Measurements from ENCODE around the gene RMND5B. TPM values are rescaled to one million over a fixed set of nuclear protein-coding genes. Genes with fewer than 3 reads are reported as not detected.
A peak's percentile ranks its signal among the peaks of the same experiment; 100 is the strongest.
"Not testable (repeated sequence)": the region's sequence is repeated elsewhere in the genome, so short reads cannot be mapped to it uniquely, and the experiment has no call there.

The RMND5B gene
- total RNA-seq, 1 experiment from 2014 or later, result 37.0 TPM

GRCh38 chr5:178126556-178126955 is 4.3 kb upstream of the RMND5B start:
- no TSS peak for BruUV-seq (replicated peaks)
- Histone ChIP-seq H3K4me3 (ENCODE audit: low read depth, low read length, poor library complexity, severe bottlenecking) (no peak overlapping the region), H3K27ac (ENCODE audit: low read depth, low read length, poor library complexity, severe bottlenecking) (no peak overlapping the region), H3K9me3 (ENCODE audit: low read depth, low read length, poor library complexity, severe bottlenecking) (no peaks in the 10 kb centered on the region), H3K36me3 (ENCODE audit: insufficient read depth, low read length, poor library complexity, severe bottlenecking) (no peaks in the 10 kb centered on the region), H3K4me1 (ENCODE audit: insufficient read depth, low read length, poor library complexity, severe bottlenecking) (no peaks in the 10 kb centered on the region), H3K27me3 (replicated peaks; ENCODE audit: insufficient read depth, low read depth, low read length, poor library complexity) (no peaks in the 10 kb centered on the region)
- ChIA-PET CTCF (no interaction called here), POLR2A (ENCODE audit: low non-redundant PET) (no interaction called here)
- no peak for DNase-seq (ENCODE audit: low spot score)
- TF ChIP-seq EZH2 (IDR thresholded peaks at IDR 0.05; ENCODE audit: borderline replicate concordance, low read depth, low read length, poor library complexity, severe bottlenecking), result no peak
- TF ChIP-seq CTCF (conservative IDR thresholded peaks at IDR 0.05; ENCODE audit: low read depth, low read length), result no peak
- intact Hi-C loops (cut with micrococcal nuclease; ENCODE audit: unreplicated experiment), result no loop called here

- CTCF ChIA-PET; intact Hi-C loops (cut with micrococcal nuclease; ENCODE audit: unreplicated experiment); H3K27me3 ChIP-seq (replicated peaks; ENCODE audit: insufficient read depth, low read depth, low read length, poor library complexity); POLR2A ChIA-PET (ENCODE audit: low non-redundant PET); BruUV-seq (replicated peaks); H3K36me3 ChIP-seq (ENCODE audit: insufficient read depth, low read length, poor library complexity, severe bottlenecking); H3K27ac ChIP-seq (ENCODE audit: low read depth, low read length, poor library complexity, severe bottlenecking); H3K9me3 ChIP-seq (ENCODE audit: low read depth, low read length, poor library complexity, severe bottlenecking); DNase-seq (ENCODE audit: low spot score); H3K4me1 ChIP-seq (ENCODE audit: insufficient read depth, low read length, poor library complexity, severe bottlenecking); H3K4me3 ChIP-seq (ENCODE audit: low read depth, low read length, poor library complexity, severe bottlenecking): not testable (repeated sequence)
Measured at GRCh38 chr5:178127300-178128009, 3.4 kb upstream of the RMND5B start.

- POLR2A ChIA-PET (ENCODE audit: low non-redundant PET), result no interaction called here
- H3K36me3 ChIP-seq (ENCODE audit: insufficient read depth, low read length, poor library complexity, severe bottlenecking), result no peaks in the 10 kb centered on the region
- intact Hi-C loops (cut with micrococcal nuclease; ENCODE audit: unreplicated experiment), result no loop called here
- no peak for DNase-seq (ENCODE audit: low spot score)
- TF ChIP-seq CTCF (conservative IDR thresholded peaks at IDR 0.05; ENCODE audit: low read depth, low read length), result no peak
- no peak for TF ChIP-seq EZH2 (IDR thresholded peaks at IDR 0.05; ENCODE audit: borderline replicate concordance, low read depth, low read length, poor library complexity, severe bottlenecking)
- no peaks in the 10 kb centered on the region for H3K9me3 ChIP-seq (ENCODE audit: low read depth, low read length, poor library complexity, severe bottlenecking)
- CTCF ChIA-PET, result no interaction called here
- H3K27ac ChIP-seq (ENCODE audit: low read depth, low read length, poor library complexity, severe bottlenecking), result no peak overlapping the region
- H3K4me1 ChIP-seq (ENCODE audit: insufficient read depth, low read length, poor library complexity, severe bottlenecking), result no peaks in the 10 kb centered on the region
- no peaks in the 10 kb centered on the region for H3K27me3 ChIP-seq (replicated peaks; ENCODE audit: insufficient read depth, low read depth, low read length, poor library complexity)
- BruUV-seq (replicated peaks), result no TSS peak
- H3K4me3 ChIP-seq (ENCODE audit: low read depth, low read length, poor library complexity, severe bottlenecking), result no peak overlapping the region
Measured at GRCh38 chr5:178129296-178129695, 1.5 kb upstream of the RMND5B start.

GRCh38 chr5:178130234-178130575 is 609 bp upstream of the RMND5B start:
- POLR2A ChIA-PET (ENCODE audit: low non-redundant PET); H3K36me3 ChIP-seq (ENCODE audit: insufficient read depth, low read length, poor library complexity, severe bottlenecking); intact Hi-C loops (cut with micrococcal nuclease; ENCODE audit: unreplicated experiment); H3K4me1 ChIP-seq (ENCODE audit: insufficient read depth, low read length, poor library complexity, severe bottlenecking); H3K9me3 ChIP-seq (ENCODE audit: low read depth, low read length, poor library complexity, severe bottlenecking); CTCF ChIA-PET; DNase-seq (ENCODE audit: low spot score); BruUV-seq (replicated peaks); H3K27me3 ChIP-seq (replicated peaks; ENCODE audit: insufficient read depth, low read depth, low read length, poor library complexity): not testable (repeated sequence)
- Histone ChIP-seq H3K27ac (ENCODE audit: low read depth, low read length, poor library complexity, severe bottlenecking) (peak overlapping the region; percentile 90), H3K4me3 (ENCODE audit: low read depth, low read length, poor library complexity, severe bottlenecking) (peak overlapping the region; percentile 75)
